Neural crest cell (in vitro differentiated cells): ENCODE measurements around the gene GID8. TPM values are rescaled to one million over a fixed set of nuclear protein-coding genes. Genes with fewer than 3 reads are reported as not detected.

Experiments
- DNase-seq: peaks from one replicate; pipeline ENCODE4 v3.0.0; 2021; ENCODE audit warnings: low read depth, mixed read lengths, low spot score
- H3K27ac Mint-ChIP-seq: one replicate; pipeline ENCODE4 v1.8.0; 2021; ENCODE audit warnings: mild to moderate bottlenecking, mixed read lengths; ENCODE audit not compliant: unreplicated experiment
- H3K27me3 Mint-ChIP-seq: 2 replicates; pipeline ENCODE4 v1.8.0; 2021; ENCODE audit warnings: low read depth, mild to moderate bottlenecking, mixed read lengths
- H3K36me3 Mint-ChIP-seq: 2 replicates; pipeline ENCODE4 v1.8.0; 2021; ENCODE audit warnings: low read depth, mild to moderate bottlenecking, mixed read lengths
- H3K4me1 Mint-ChIP-seq: 2 replicates; pipeline ENCODE4 v1.8.0; 2021; ENCODE audit warnings: mixed read lengths
- H3K4me3 Mint-ChIP-seq: one replicate; pipeline ENCODE4 v1.8.0; 2021; ENCODE audit warnings: mild to moderate bottlenecking, mixed read lengths
- H3K9me3 Mint-ChIP-seq: 2 replicates; pipeline ENCODE4 v1.8.0; 2021; ENCODE audit warnings: mixed read lengths
- total RNA-seq: library from RNA; stranded (reverse); gene quantifications from 2 replicates; pipeline ENCODE4 v1.2.1, GENCODE V29; 2021
- TF ChIP-seq, protein P1 (sequence below): fragments of 200-600 bp; sonication (generic); conservative IDR thresholded peaks from 2 replicates; pipeline ENCODE4 v1.5.0; 2021; ENCODE audit warnings: antibody characterized with exemption, mild to moderate bottlenecking

Gene GID8
- total RNA-seq, 1 donor from 2014 or later, result 62.3 TPM

DNA sequence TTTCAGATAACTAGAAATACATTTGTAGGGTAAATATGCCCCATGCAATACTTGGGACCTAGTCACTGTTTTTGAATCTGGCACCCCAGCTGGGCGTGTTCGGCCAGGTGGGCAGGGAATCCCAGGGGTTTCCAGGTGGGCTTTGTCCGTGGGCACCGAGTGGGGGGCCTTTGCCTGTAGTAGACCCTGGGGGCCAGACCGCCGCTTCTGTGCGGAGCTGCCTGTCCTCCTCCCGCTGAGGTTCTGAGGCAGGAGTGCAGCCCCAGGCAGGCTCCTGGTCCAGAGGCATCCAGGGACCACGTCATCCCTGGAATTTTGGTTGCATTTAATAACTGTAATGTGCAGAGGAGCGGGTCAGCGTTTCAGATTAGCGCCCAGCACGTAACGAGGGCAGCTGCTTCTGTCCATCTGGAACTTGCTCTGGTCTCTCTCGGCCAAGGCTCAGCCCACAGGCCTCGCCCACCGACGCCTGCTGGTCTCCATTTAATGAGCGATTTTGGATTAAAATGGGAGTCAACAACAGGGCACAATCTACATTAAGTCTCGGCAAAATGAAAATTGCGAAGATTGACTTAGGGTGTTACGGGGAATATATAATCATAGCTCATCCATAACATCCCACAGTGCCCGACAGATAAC is 56.0 kb downstream of the GID8 start:
- TF ChIP-seq, protein P1, sequence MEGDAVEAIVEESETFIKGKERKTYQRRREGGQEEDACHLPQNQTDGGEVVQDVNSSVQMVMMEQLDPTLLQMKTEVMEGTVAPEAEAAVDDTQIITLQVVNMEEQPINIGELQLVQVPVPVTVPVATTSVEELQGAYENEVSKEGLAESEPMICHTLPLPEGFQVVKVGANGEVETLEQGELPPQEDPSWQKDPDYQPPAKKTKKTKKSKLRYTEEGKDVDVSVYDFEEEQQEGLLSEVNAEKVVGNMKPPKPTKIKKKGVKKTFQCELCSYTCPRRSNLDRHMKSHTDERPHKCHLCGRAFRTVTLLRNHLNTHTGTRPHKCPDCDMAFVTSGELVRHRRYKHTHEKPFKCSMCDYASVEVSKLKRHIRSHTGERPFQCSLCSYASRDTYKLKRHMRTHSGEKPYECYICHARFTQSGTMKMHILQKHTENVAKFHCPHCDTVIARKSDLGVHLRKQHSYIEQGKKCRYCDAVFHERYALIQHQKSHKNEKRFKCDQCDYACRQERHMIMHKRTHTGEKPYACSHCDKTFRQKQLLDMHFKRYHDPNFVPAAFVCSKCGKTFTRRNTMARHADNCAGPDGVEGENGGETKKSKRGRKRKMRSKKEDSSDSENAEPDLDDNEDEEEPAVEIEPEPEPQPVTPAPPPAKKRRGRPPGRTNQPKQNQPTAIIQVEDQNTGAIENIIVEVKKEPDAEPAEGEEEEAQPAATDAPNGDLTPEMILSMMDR, result no peak
- H3K9me3 Mint-ChIP-seq, result no peaks in the 10 kb centered on the region
- H3K27ac Mint-ChIP-seq, result no peak overlapping the region
- H3K27me3 Mint-ChIP-seq, result peaks cover 36% of the 10 kb centered on the region
- H3K4me1 Mint-ChIP-seq, result no peaks in the 10 kb centered on the region
- H3K4me3 Mint-ChIP-seq, result no peak overlapping the region
- no peaks in the 10 kb centered on the region for H3K36me3 Mint-ChIP-seq
- DNase-seq, result no peak

DNA sequence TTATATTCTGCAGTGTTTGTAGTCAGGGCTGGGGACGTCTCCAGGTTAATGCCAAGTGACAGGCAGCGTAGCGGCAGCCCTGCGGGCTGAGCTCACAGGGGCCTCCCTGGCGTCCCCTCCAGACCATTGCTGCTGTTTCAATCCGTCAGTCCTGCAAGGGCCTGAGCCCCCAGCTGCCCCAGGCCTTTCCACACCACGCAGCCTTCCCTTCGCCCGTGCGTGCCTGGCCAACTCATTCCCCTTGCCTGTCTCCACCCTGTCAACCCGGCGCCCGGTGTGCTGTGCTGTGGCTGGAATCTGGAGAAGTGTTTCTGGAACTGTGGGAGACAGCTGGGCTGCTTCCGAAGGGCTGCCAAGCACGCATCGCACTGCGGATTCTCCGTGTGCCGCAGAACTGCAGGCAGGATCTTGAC is 56.9 kb downstream of the GID8 start:
- Mint-ChIP-seq H3K9me3 (no peaks in the 10 kb centered on the region), H3K4me1 (no peaks in the 10 kb centered on the region), H3K27ac (no peak overlapping the region), H3K36me3 (no peaks in the 10 kb centered on the region), H3K4me3 (no peak overlapping the region), H3K27me3 (peaks cover 43% of the 10 kb centered on the region)
- TF ChIP-seq, protein P1, result no peak
- no peak for DNase-seq

DNA sequence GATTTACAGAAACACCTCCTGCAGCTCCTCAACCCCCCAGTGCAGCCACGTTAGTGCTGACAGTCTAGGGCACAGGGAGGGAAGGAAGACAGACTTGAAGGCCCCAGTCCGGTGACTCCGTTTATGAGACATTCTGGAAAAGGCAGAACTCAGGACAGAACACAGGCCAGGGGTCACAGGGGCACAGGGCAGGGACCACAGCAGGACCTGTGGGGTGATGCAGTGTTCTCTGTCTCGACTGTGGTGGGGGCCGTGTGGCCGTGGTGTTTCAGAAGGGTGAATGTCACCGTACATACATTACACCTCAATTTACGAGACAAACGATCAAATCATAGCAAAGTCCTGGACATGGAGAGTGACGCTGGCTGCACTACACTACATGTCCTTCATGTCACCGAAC is 57.5 kb downstream of the GID8 start:
- H3K27me3 Mint-ChIP-seq, result peaks cover 49% of the 10 kb centered on the region
- H3K9me3 Mint-ChIP-seq, result no peaks in the 10 kb centered on the region
- no peak for DNase-seq
- H3K4me3 Mint-ChIP-seq, result no peak overlapping the region
- H3K27ac Mint-ChIP-seq, result no peak overlapping the region
- H3K4me1 Mint-ChIP-seq, result no peaks in the 10 kb centered on the region
- TF ChIP-seq, protein P1, result no peak
- H3K36me3 Mint-ChIP-seq, result no peaks in the 10 kb centered on the region

DNA sequence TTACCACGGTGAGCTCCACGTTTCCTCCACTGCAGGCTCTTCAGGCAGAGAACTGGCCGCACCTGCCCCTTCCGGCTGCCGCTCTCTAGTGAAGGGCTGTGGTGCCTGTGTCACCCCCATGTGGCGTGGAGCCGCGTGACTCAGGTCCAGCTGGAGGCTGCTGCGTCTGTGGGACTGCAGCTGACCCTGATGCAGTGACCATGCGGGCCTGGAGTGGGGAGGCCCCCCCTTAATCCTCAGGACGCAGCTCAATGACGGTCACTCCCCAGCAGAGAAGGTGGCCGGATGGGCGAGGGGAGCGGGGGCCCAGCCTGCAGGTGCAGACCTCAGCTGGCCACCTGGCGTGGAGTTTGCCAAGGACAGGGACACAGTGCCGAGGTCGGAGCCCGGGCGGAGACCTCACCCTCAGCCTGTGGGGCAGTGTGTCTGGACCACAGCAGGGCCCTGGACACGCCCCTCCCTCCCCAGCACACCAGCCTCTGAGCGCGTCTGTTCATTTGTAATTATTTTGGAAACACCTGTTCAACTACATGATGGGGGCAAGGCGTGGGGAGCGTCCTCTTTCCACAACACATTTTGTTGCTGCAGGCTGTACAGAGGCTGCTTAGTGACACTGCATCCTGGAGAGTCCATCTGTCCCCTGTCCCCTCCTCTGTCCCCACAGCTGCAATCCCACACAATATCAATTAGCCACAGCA is 58.1 kb downstream of the GID8 start:
- H3K27ac Mint-ChIP-seq, result no peak overlapping the region
- no peaks in the 10 kb centered on the region for H3K4me1 Mint-ChIP-seq
- DNase-seq, result no peak
- no peak overlapping the region for H3K4me3 Mint-ChIP-seq
- TF ChIP-seq, protein P1, result no peak
- H3K36me3 Mint-ChIP-seq, result no peaks in the 10 kb centered on the region
- H3K27me3 Mint-ChIP-seq, result peaks cover 51% of the 10 kb centered on the region
- H3K9me3 Mint-ChIP-seq, result no peaks in the 10 kb centered on the region

- Mint-ChIP-seq H3K27me3 (peaks cover 52% of the 10 kb centered on the region), H3K27ac (no peak overlapping the region)
These were observed 58.6 kb downstream of the GID8 start for GRCh38 chr20:62996596-62996982.

More at GRCh38 chr20:62996596-62996982, 58.6 kb downstream of the GID8 start:
- Mint-ChIP-seq H3K4me1 (no peaks in the 10 kb centered on the region), H3K4me3 (no peak overlapping the region), H3K9me3 (no peaks in the 10 kb centered on the region), H3K36me3 (no peaks in the 10 kb centered on the region)
- DNase-seq, result no peak
- TF ChIP-seq, protein P1, result no peak
